ENCODE data around the gene IFNL4. TPM values are rescaled to one million over a fixed set of nuclear protein-coding genes. Genes with fewer than 3 reads are reported as not detected.

IFNL4 gene
- total RNA-seq, 2 donors from 2014 or later, result not detected

- WGBS, 2 donors, result 33 to 42% methylated on average over 6 to 11 of the region's 11 CpGs
- Histone ChIP-seq H3K27ac (peak overlapping the region; percentile 75 to 91 (median 82)), H3K27me3 (no peaks in the 10 kb centered on the region), H3K4me1 (peaks cover 68% of the 10 kb centered on the region), H3K36me3 (replicated peaks in 1 of 2; ENCODE audit: insufficient read depth in 1 of 2, low read depth in 2 of 2) (no peaks in the 10 kb centered on the region), H3K4me3 (no peak overlapping the region), H3K9me3 (no peaks in the 10 kb centered on the region)
- intact Hi-C loops (cut with DNase I), result no loop called here
- peak; percentile 77 for ATAC-seq
- peak; percentile 91 to 96 (median 96) for DNase-seq
- TF ChIP-seq CTCF (IDR thresholded peaks at IDR 0.05) (no peak), POLR2A (IDR thresholded peaks at IDR 0.05) (peak; percentile 38 to 60 (median 54))
These were observed 49.6 kb downstream of the IFNL4 start for GRCh38 chr19:39199025-39199424.

GRCh38 chr19:39197808-39198207 is 50.8 kb downstream of the IFNL4 start:
- H3K27me3 ChIP-seq, result no peaks in the 10 kb centered on the region
- peaks cover 76% of the 10 kb centered on the region for H3K4me1 ChIP-seq
- DNase-seq, result peak; percentile 34 to 73 (median 49)
- 23 to 30% methylated on average over 5 of the region's 5 CpGs for WGBS, 2 donors
- H3K9me3 ChIP-seq, result no peaks in the 10 kb centered on the region
- peak overlapping the region; percentile 75 to 91 (median 82) for H3K27ac ChIP-seq
- no peak overlapping the region for H3K4me3 ChIP-seq
- ATAC-seq, result no peak
- H3K36me3 ChIP-seq (replicated peaks in 1 of 2; ENCODE audit: insufficient read depth in 1 of 2, low read depth in 2 of 2), result no peaks in the 10 kb centered on the region
- intact Hi-C loops (cut with DNase I), result no loop called here
- TF ChIP-seq CTCF (IDR thresholded peaks at IDR 0.05), result peak in 1 of 7 experiments; percentile 6
- no peak for TF ChIP-seq POLR2A (IDR thresholded peaks at IDR 0.05)

- Histone ChIP-seq H3K36me3 (replicated peaks in 1 of 2; ENCODE audit: insufficient read depth in 1 of 2, low read depth in 2 of 2) (no peaks in the 10 kb centered on the region), H3K4me3 (no peak within 1 kb of the TSS), H3K27ac (peak within 1 kb of the TSS; percentile 65 to 91 (median 82)), H3K9me3 (no peaks in the 10 kb centered on the region), H3K4me1 (peaks cover 76% of the 10 kb centered on the region), H3K27me3 (no peaks in the 10 kb centered on the region)
- ATAC-seq (no peak), DNase-seq (peak in 2 of 4 donors; percentile 47 to 48)
- intact Hi-C loops (cut with DNase I), result no loop called here
- TF ChIP-seq POLR2A (IDR thresholded peaks at IDR 0.05) (peak in 2 of 3 donors; percentile 20 to 25), CTCF (IDR thresholded peaks at IDR 0.05) (no peak)
- 2 to 19% methylated on average over 12 to 50 of the region's 51 CpGs for WGBS, 2 donors
These were observed 51.6 kb downstream of the IFNL4 start, which contains the start of gene NCCRP1 for GRCh38 chr19:39196860-39197562. NCCRP1 (plus strand) TSS chr19:39196964; CDS start chr19:39196983, 19 bp downstream.

- intact Hi-C loops (cut with DNase I), result no loop called here
- 6 to 10% methylated on average over 3 to 7 of the region's 7 CpGs for WGBS, 2 donors
These were observed 52.3 kb downstream of the IFNL4 start for GRCh38 chr19:39196320-39196719.

More at GRCh38 chr19:39196320-39196719, 52.3 kb downstream of the IFNL4 start:
- Histone ChIP-seq H3K36me3 (replicated peaks in 1 of 2; ENCODE audit: insufficient read depth in 1 of 2, low read depth in 2 of 2) (no peaks in the 10 kb centered on the region), H3K4me1 (peaks cover 76% of the 10 kb centered on the region), H3K9me3 (no peaks in the 10 kb centered on the region), H3K4me3 (no peak overlapping the region), H3K27ac (peak overlapping the region in 3 of 4 donors; percentile 33 to 81 (median 56)), H3K27me3 (no peaks in the 10 kb centered on the region)
- DNase-seq, result no peak
- TF ChIP-seq CTCF (IDR thresholded peaks at IDR 0.05), result no peak
- no peak for TF ChIP-seq POLR2A (IDR thresholded peaks at IDR 0.05)
- ATAC-seq, result no peak

Other genes with a start within 250 kb of the IFNL4 start
- gene FBXO27, start 216.3 kb downstream of the IFNL4 start, total RNA-seq, result 1 to 10 TPM in 1 of 2 donors, under 1 TPM in 1; 0.52 to 4.3 TPM
- gene ACP7, start 164.5 kb downstream of the IFNL4 start, total RNA-seq, result not detected
- 10 to 100 TPM; 18.9 to 40.2 TPM for gene PAK4, start 123.1 kb downstream of the IFNL4 start, total RNA-seq
- gene NCCRP1, start 51.9 kb downstream of the IFNL4 start, total RNA-seq, result 1 to 10 TPM in 1 of 2 donors, under 1 TPM in 1; 0.66 to 7.8 TPM
- 1,000 to 10,000 TPM; 2,614 to 5,793 TPM for gene SYCN, start 44.6 kb downstream of the IFNL4 start, total RNA-seq
- gene IFNL3, start 3.9 kb downstream of the IFNL4 start, total RNA-seq, result not detected
- gene IFNL2, start 19.5 kb upstream of the IFNL4 start, total RNA-seq, result not detected
- not detected for gene IFNL1, start 47.6 kb upstream of the IFNL4 start, total RNA-seq
- gene LRFN1, start 72.0 kb upstream of the IFNL4 start, total RNA-seq, result 1 to 10 TPM; 2.0 to 5.7 TPM
- 1 to 10 TPM; 1.3 to 6.0 TPM for gene GMFG, start 87.2 kb upstream of the IFNL4 start, total RNA-seq
- gene SAMD4B, start 93.6 kb upstream of the IFNL4 start, total RNA-seq, result 10 to 100 TPM; 41.5 to 77.8 TPM
- gene PAF1, start 142.2 kb upstream of the IFNL4 start, total RNA-seq, result 10 to 100 TPM; 16.9 to 49.8 TPM
- 10 to 100 TPM; 23.1 to 40.9 TPM for gene MED29, start 142.5 kb upstream of the IFNL4 start, total RNA-seq
- 100 to 1,000 TPM in 1 of 2 donors, 10 to 100 TPM in 1; 55.8 to 108 TPM for gene ZFP36, start 158.0 kb upstream of the IFNL4 start, total RNA-seq
- gene PLEKHG2, start 163.8 kb upstream of the IFNL4 start, total RNA-seq, result 10 to 100 TPM in 1 of 2 donors, 1 to 10 TPM in 1; 6.7 to 13.2 TPM
- 1,000 to 10,000 TPM in 1 of 2 donors, 100 to 1,000 TPM in 1; 573 to 1,475 TPM for gene RPS16, start 187.1 kb upstream of the IFNL4 start, total RNA-seq
- gene SUPT5H, start 196.7 kb upstream of the IFNL4 start, total RNA-seq, result 10 to 100 TPM; 82.0 to 90.3 TPM
- 10 to 100 TPM; 30.4 to 50.8 TPM for gene TIMM50, start 232.0 kb upstream of the IFNL4 start, total RNA-seq